ENCODE results near the gene TUBA1C. TPM values are rescaled to one million over a fixed set of nuclear protein-coding genes. Genes with fewer than 3 reads are reported as not detected.
A peak's percentile ranks its signal among the peaks of the same experiment; 100 is the strongest.

Gene TUBA1C
- total and polyA plus RNA-seq, 9 donors, result 48.5 to 101 (median 78.5) TPM

DNA sequence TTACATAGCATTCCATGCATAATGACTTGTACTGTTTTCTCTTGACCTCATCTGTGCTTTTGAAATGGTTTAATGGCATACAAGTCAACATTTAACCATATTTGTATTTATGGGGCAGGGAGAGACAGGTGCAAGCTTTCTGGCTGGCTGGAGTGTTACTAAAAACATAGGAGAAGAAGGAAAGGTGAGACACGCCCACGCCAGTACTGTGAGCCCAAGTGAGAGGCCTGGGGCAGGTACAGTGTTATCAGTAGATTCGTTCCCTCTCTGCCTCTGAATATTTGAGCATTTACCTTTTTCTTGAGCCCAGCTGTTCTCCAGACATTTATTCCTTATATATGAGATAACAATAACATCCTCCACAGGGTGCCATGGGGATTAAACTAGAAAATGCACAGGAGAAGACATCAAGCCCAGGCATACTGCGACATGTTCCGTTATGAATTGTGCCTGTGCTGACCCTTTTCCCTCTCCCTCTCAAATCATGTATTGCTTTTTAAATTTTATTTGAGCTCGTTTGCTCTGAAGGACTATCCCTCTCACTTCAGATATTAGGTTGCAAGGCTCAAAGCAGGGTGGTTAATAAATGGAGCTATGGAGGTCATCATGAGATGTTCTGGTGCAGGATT lies 34.6 kb upstream of the TUBA1C start:
- Histone ChIP-seq H3K4me3 (ENCODE audit: low read length) (no peak overlapping the region), H3K27ac (ENCODE audit: low read length) (peak overlapping the region; percentile 60), H3K9me3 (replicated peaks; ENCODE audit: control insufficient read depth, low read depth, low read length) (no peaks in the 10 kb centered on the region), H3K4me1 (ENCODE audit: control insufficient read depth, insufficient read depth, low read length) (peaks cover 41% of the 10 kb centered on the region), H3K36me3 (ENCODE audit: control insufficient read depth, insufficient read depth, low read length) (no peaks in the 10 kb centered on the region), H3K27me3 (ENCODE audit: control insufficient read depth, insufficient read depth, low read length) (no peaks in the 10 kb centered on the region)
- no peak for DNase-seq
- WGBS (ENCODE audit: insufficient coverage), result no CpG with 5 or more reads among the region's 6 CpGs

- H3K36me3 ChIP-seq (ENCODE audit: control insufficient read depth, insufficient read depth, low read length), result no peaks in the 10 kb centered on the region
- H3K4me3 ChIP-seq (ENCODE audit: low read length), result no peak overlapping the region
- no peaks in the 10 kb centered on the region for H3K27me3 ChIP-seq (ENCODE audit: control insufficient read depth, insufficient read depth, low read length)
- peaks cover 41% of the 10 kb centered on the region for H3K4me1 ChIP-seq (ENCODE audit: control insufficient read depth, insufficient read depth, low read length)
- H3K27ac ChIP-seq (ENCODE audit: low read length), result peak overlapping the region; percentile 60
- H3K9me3 ChIP-seq (replicated peaks; ENCODE audit: control insufficient read depth, low read depth, low read length), result no peaks in the 10 kb centered on the region
- WGBS (ENCODE audit: insufficient coverage), result no CpG with 5 or more reads among the region's 3 CpGs
- peak; percentile 25 for DNase-seq
Measured at GRCh38 chr12:49230805-49231194, 34.1 kb upstream of the TUBA1C start.

DNA sequence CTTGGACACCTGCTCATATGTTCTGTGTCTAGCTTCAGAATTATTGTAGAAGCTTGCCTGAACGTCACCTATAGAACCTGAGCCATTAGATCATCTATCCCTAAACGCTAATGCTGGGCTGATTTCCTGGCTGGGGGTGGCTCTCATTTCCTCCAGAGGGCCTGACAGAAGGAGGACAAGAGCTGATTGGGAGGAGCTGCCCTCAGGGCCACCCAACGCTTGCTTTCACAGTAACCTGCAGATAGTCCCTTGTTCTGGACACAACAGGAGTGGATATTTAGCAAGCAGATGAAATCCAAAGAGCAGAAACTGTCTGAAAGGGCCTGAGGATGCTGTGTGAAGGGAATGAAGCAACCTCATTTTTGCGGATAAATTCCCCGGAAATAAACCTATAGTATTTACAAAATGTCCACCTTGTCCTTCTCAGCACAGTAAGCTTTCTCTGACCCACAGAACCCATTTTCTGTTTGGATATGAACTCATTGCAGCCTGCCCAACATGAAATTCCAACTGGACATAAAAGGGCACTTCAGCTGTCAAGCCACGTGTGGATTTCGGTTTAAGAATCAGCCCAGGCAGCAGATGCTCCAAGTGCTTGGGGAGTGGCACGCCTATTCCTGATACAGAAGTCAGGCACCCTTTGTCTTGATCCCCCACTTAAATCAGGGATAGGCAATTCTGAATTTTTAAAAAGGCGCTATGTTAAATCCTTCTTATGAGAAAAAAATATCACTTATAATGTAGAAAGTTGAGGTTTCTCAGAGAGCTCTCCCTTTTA lies 32.8 kb upstream of the TUBA1C start:
- Histone ChIP-seq H3K9me3 (replicated peaks; ENCODE audit: control insufficient read depth, low read depth, low read length) (no peaks in the 10 kb centered on the region), H3K36me3 (ENCODE audit: control insufficient read depth, insufficient read depth, low read length) (no peaks in the 10 kb centered on the region), H3K27ac (ENCODE audit: low read length) (peak overlapping the region; percentile 88), H3K4me3 (ENCODE audit: low read length) (no peak overlapping the region), H3K27me3 (ENCODE audit: control insufficient read depth, insufficient read depth, low read length) (no peaks in the 10 kb centered on the region), H3K4me1 (ENCODE audit: control insufficient read depth, insufficient read depth, low read length) (peaks cover 41% of the 10 kb centered on the region)
- DNase-seq, result peak; percentile 78
- WGBS (ENCODE audit: insufficient coverage), result 66% methylated on average over 5 of the region's 9 CpGs

DNA sequence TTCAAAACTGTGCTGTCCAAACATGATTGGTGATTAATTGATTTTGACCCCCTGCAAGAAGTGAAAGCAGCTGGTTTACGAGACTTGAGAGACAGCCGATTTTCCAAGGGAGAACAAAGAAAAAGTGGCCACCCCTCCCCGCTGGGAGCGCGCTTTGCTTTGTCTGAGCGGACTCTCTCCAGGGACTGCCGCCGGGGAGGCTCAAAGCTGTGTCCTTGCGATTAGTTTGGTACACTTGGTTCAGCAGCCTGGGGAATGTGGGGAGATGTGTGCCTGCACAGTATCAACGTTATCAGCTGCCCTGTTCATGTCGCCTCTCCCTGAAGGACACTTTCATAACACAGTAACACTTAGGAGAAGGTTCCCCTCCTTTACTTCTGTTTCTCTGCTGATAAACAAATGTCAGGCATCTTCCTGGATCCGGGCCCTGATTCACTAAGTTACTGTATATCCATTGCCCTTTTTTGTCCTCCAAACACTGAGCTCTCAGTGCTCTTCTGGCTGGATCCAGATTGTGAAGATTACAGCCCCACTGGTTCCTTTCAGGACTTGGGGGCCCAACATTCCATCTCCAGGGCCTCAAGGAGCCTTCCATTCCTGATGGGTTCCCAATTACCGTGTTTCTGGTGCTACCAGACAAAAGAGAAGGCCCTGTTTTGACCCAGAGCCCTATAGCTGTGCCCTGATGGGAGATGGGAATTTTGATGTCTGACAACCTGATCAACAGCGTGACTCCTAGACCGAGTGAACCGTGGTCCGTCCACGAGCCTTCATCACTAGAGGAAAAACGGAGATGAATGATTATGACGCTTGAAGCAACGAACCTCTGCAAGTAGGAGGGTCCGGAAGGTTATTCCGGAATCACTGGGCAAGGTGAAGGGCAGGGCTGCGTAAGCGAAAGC lies 31.7 kb upstream of the TUBA1C start:
- H3K36me3 ChIP-seq (ENCODE audit: control insufficient read depth, insufficient read depth, low read length), result no peaks in the 10 kb centered on the region
- no peaks in the 10 kb centered on the region for H3K9me3 ChIP-seq (replicated peaks; ENCODE audit: control insufficient read depth, low read depth, low read length)
- H3K27me3 ChIP-seq (ENCODE audit: control insufficient read depth, insufficient read depth, low read length), result no peaks in the 10 kb centered on the region
- DNase-seq, result peak; percentile 69
- H3K4me3 ChIP-seq (ENCODE audit: low read length), result no peak overlapping the region
- H3K4me1 ChIP-seq (ENCODE audit: control insufficient read depth, insufficient read depth, low read length), result peaks cover 34% of the 10 kb centered on the region
- 62% methylated on average over 17 of the region's 25 CpGs for WGBS (ENCODE audit: insufficient coverage)
- peak overlapping the region; percentile 88 for H3K27ac ChIP-seq (ENCODE audit: low read length)

DNA sequence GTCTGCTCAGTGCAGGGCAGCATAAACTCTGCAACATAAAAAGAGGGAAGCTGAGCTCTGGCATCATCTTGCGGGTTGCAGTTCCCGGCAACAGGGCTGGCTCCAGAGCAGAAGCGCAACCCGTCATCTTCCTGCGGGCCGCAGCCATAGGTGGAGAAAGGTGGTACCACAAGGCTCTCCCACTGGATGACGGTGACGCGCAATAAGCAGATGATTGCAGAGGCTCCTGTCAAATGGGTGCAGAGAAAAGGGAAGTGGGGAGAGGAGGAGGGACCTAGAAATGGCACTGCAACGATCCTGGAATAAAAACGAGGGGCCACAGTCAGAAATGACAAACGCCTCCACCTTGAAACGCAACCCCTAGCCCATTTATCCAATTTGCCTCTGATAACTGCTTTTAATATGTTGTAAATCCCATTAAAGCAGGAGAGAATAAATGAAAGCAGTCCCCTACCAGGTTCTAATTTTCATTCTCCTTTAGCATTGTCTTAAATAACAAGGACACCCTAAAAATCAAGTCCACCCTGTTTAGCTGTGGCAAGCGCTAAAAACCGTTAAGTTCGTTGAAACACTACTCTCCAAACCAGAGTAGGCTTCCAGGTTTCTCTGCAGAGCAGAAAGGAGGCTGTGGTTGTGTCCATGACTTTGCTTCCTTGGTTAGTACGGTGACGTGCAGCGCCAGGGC lies 30.9 kb upstream of the TUBA1C start:
- H3K27ac ChIP-seq (ENCODE audit: low read length), result peak overlapping the region; percentile 88
- H3K9me3 ChIP-seq (replicated peaks; ENCODE audit: control insufficient read depth, low read depth, low read length), result no peaks in the 10 kb centered on the region
- DNase-seq, result peak; percentile 45
- H3K4me1 ChIP-seq (ENCODE audit: control insufficient read depth, insufficient read depth, low read length), result peaks cover 34% of the 10 kb centered on the region
- H3K36me3 ChIP-seq (ENCODE audit: control insufficient read depth, insufficient read depth, low read length), result no peaks in the 10 kb centered on the region
- H3K4me3 ChIP-seq (ENCODE audit: low read length), result no peak overlapping the region
- H3K27me3 ChIP-seq (ENCODE audit: control insufficient read depth, insufficient read depth, low read length), result no peaks in the 10 kb centered on the region
- 64% methylated on average over 12 of the region's 19 CpGs for WGBS (ENCODE audit: insufficient coverage)

DNA sequence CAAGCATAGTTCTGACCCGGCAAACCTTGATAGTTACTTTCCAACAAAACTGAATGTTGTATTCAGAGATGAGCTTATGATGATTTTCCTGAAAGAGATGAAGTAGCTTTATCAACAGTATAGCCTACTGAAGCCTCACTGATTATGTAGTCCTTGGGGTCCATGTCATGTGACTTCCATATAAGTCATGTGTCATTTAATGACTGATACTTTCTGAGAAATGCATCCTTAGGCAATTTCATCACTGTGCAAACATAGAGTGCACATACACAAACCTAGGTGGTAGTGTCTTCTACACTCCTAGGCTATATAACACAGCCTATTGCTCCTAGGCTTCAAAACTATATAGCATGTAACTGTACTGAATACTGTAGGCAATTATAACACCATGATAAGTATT lies 28.5 kb upstream of the TUBA1C start:
- peaks cover 25% of the 10 kb centered on the region for H3K4me1 ChIP-seq (ENCODE audit: control insufficient read depth, insufficient read depth, low read length)
- no peaks in the 10 kb centered on the region for H3K27me3 ChIP-seq (ENCODE audit: control insufficient read depth, insufficient read depth, low read length)
- no peak overlapping the region for H3K27ac ChIP-seq (ENCODE audit: low read length)
- DNase-seq, result no peak
- no peaks in the 10 kb centered on the region for H3K9me3 ChIP-seq (replicated peaks; ENCODE audit: control insufficient read depth, low read depth, low read length)
- H3K4me3 ChIP-seq (ENCODE audit: low read length), result no peak overlapping the region
- no peaks in the 10 kb centered on the region for H3K36me3 ChIP-seq (ENCODE audit: control insufficient read depth, insufficient read depth, low read length)
- WGBS (ENCODE audit: insufficient coverage), result no CpG with 5 or more reads among the region's 1 CpG

DNA sequence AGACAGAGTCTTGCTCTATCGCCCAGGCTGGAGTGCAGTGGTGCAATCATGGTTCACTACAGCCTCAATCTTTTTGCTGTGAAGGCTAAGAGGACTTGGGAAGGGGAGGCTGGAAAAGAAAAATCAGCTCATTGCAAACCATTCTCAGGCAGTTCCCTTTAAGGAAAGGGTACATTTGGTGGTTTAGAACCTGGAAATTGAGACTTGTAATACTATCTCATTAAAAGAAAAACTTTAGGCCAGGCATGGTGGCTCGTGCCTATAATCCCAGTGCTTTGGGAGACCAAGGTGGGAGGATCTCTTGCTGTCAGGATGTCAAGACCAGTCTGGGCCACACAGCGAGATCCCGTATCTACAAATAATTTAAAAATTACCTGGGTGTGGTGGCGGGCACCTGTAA lies 21.3 kb upstream of the TUBA1C start:
- peaks cover 12% of the 10 kb centered on the region for H3K4me1 ChIP-seq (ENCODE audit: control insufficient read depth, insufficient read depth, low read length)
- H3K9me3 ChIP-seq (replicated peaks; ENCODE audit: control insufficient read depth, low read depth, low read length), result no peaks in the 10 kb centered on the region
- DNase-seq, result no peak
- 100% methylated on average over 2 of the region's 5 CpGs for WGBS (ENCODE audit: insufficient coverage)
- H3K4me3 ChIP-seq (ENCODE audit: low read length), result no peak overlapping the region
- no peak overlapping the region for H3K27ac ChIP-seq (ENCODE audit: low read length)
- H3K36me3 ChIP-seq (ENCODE audit: control insufficient read depth, insufficient read depth, low read length), result no peaks in the 10 kb centered on the region
- no peaks in the 10 kb centered on the region for H3K27me3 ChIP-seq (ENCODE audit: control insufficient read depth, insufficient read depth, low read length)

DNA sequence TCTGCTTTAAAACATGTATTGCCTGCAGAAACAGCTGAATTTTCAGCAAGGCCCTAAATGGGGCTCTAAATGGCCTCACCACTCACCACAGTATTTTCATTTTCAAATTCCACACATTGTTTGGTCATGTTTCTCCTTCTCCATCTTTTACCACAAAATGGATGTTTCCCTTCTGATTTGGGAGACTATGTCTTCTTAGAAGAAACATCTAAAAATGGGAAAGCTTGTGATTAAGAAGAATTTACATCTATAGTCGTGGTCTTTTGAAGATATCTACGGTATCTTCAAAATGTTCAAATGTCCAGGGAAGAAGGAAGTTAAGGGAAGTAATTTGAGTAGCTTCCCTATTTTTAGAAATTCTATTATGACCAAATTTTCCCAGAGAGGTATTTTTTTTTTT lies 20.7 kb upstream of the TUBA1C start:
- no peak for DNase-seq
- H3K36me3 ChIP-seq (ENCODE audit: control insufficient read depth, insufficient read depth, low read length), result no peaks in the 10 kb centered on the region
- peaks cover 12% of the 10 kb centered on the region for H3K4me1 ChIP-seq (ENCODE audit: control insufficient read depth, insufficient read depth, low read length)
- H3K9me3 ChIP-seq (replicated peaks; ENCODE audit: control insufficient read depth, low read depth, low read length), result no peaks in the 10 kb centered on the region
- no peaks in the 10 kb centered on the region for H3K27me3 ChIP-seq (ENCODE audit: control insufficient read depth, insufficient read depth, low read length)
- no peak overlapping the region for H3K4me3 ChIP-seq (ENCODE audit: low read length)
- H3K27ac ChIP-seq (ENCODE audit: low read length), result peak overlapping the region; percentile 37
- no CpG with 5 or more reads among the region's 2 CpGs for WGBS (ENCODE audit: insufficient coverage)

DNA sequence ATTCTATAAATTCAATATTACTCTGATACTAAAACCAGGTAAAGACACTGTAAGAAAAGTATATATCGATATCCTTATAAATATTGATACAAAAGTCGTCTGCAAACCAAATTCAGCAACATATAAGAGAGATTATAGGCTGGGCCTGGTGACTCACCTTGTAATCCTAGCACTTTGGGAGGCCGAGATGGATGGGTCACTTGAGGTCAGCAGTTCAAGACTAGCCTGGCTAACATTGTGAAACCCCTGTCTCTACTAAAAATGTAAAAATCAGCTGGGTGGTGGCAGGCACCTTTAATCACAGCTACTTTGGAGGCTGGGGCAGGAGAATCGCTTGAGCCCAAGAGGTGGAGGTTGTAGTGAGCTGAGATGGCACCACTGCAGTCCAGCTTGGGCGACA lies 13.5 kb upstream of the TUBA1C start:
- DNase-seq, result no peak
- no peaks in the 10 kb centered on the region for H3K27me3 ChIP-seq (ENCODE audit: control insufficient read depth, insufficient read depth, low read length)
- no peaks in the 10 kb centered on the region for H3K4me1 ChIP-seq (ENCODE audit: control insufficient read depth, insufficient read depth, low read length)
- H3K27ac ChIP-seq (ENCODE audit: low read length), result no peak overlapping the region
- H3K9me3 ChIP-seq (replicated peaks; ENCODE audit: control insufficient read depth, low read depth, low read length), result no peaks in the 10 kb centered on the region
- no peaks in the 10 kb centered on the region for H3K36me3 ChIP-seq (ENCODE audit: control insufficient read depth, insufficient read depth, low read length)
- no peak overlapping the region for H3K4me3 ChIP-seq (ENCODE audit: low read length)
- WGBS (ENCODE audit: insufficient coverage), result 83% methylated on average over 1 of the region's 5 CpGs

Measured in muscle of leg (tissue), 11 donors.